PC-9 (cell line): Measurements from ENCODE around the gene MPC1. TPM values are rescaled to one million over a fixed set of nuclear protein-coding genes. Genes with fewer than 3 reads are reported as not detected.

Source experiments
- BruUV-seq: library from RNA; stranded (reverse); fragments of 400-500 nt; replicated peaks from 2 replicates; lab custom pipeline; 2021; lab: Mats Ljungman, UMichigan
- CTCF ChIA-PET: fragments of 300-600 bp; sonication (Branson Sonifier 250); formaldehyde crosslinking; loops from one replicate; lab custom pipeline; 2022; ENCODE audit warnings: antibody characterized with exemption; lab: Charles Lee
- POLR2A ChIA-PET: fragments of 300-600 bp; sonication (Branson Sonifier 250); formaldehyde crosslinking; loops from one replicate; lab custom pipeline; 2022; ENCODE audit warnings: antibody characterized with exemption; ENCODE audit not compliant: unreplicated experiment; lab: Charles Lee
- DNase-seq, 2 experiments: peaks; one replicate each; pipeline versions ENCODE4 v3.0.0 to v3.0.0-alpha.2; 2015 to 2022; ENCODE audit warnings: mixed read lengths in 1 of 2
- H2AFZ ChIP-seq: fragments of 200-600 bp; sonication (generic); 2 replicates; pipeline ENCODE4 v1.8.1; 2017; ENCODE audit warnings: antibody characterized with exemption
- H3F3A ChIP-seq: fragments of 200-600 bp; sonication (generic); 2 replicates; pipeline ENCODE4 v1.8.1; 2017; ENCODE audit warnings: antibody characterized with exemption, mild to moderate bottlenecking, low read depth; ENCODE audit not compliant: insufficient read depth
- H3K27ac ChIP-seq: fragments of 200-600 bp; sonication (generic); 2 replicates; pipeline ENCODE4 v1.6.1; 2016; ENCODE audit warnings: mixed run types
- H3K27me3 ChIP-seq: fragments of 200-600 bp; sonication (generic); 2 replicates; pipeline ENCODE4 v1.6.1; 2016; ENCODE audit warnings: low read depth, mixed run types; ENCODE audit not compliant: insufficient read depth
- H3K36me3 ChIP-seq: fragments of 200-600 bp; sonication (generic); 2 replicates; pipeline ENCODE4 v1.6.1; 2016; ENCODE audit warnings: low read depth, mixed run types
- H3K4me1 ChIP-seq: fragments of 200-600 bp; sonication (generic); replicated peaks from 2 replicates; pipeline ENCODE4 v1.6.1; 2016; ENCODE audit warnings: mixed run types; ENCODE audit not compliant: insufficient read depth
- H3K4me2 ChIP-seq: fragments of 200-600 bp; sonication (generic); 2 replicates; pipeline ENCODE4 v1.6.1; 2017; ENCODE audit warnings: mixed run types
- H3K4me3 ChIP-seq: fragments of 200-600 bp; sonication (generic); 2 replicates; pipeline ENCODE4 v1.6.1; 2016; ENCODE audit warnings: mixed run types
- H3K79me2 ChIP-seq: fragments of 200-600 bp; sonication (generic); 2 replicates; pipeline ENCODE4 v1.6.1; 2017; ENCODE audit warnings: low read depth, mixed run types
- H3K9me2 ChIP-seq: fragments of 200-600 bp; sonication (generic); 2 replicates; pipeline ENCODE4 v1.8.1; 2017; ENCODE audit warnings: mild to moderate bottlenecking; ENCODE audit not compliant: insufficient read depth
- H3K9me3 ChIP-seq: fragments of 200-600 bp; sonication (generic); 2 replicates; pipeline ENCODE4 v1.8.1; 2016; ENCODE audit warnings: low read depth; ENCODE audit not compliant: insufficient read depth
- H4K20me1 ChIP-seq: fragments of 200-600 bp; sonication (generic); 2 replicates; pipeline ENCODE4 v1.8.1; 2017; ENCODE audit not compliant: insufficient read depth
- EZH2 ChIP-seq: fragments of 200-600 bp; sonication (generic); IDR thresholded peaks from 2 replicates; pipeline ENCODE4 v1.8.0; 2017; ENCODE audit warnings: antibody characterized with exemption, low read depth
- intact Hi-C: fragments of 100-400 bp; cut with micrococcal nuclease; formaldehyde crosslinking; loops from one replicate; pipeline ENCODE4 v1.10.0; 2022; ENCODE audit not compliant: unreplicated experiment
- total RNA-seq: library from RNA; stranded (reverse); gene quantifications from 2 replicates; pipeline ENCODE4 v1.2.3, GENCODE V29; 2021
- TF ChIP-seq, protein P1 (sequence below): fragments of 200-600 bp; sonication (generic); conservative IDR thresholded peaks from 2 replicates; pipeline ENCODE4 v1.6.1; 2017; ENCODE audit warnings: mixed run types, antibody characterized with exemption, mild to moderate bottlenecking, moderate library complexity

Gene MPC1
- total RNA-seq, 1 experiment from 2014 or later: 13.3 TPM

DNA sequence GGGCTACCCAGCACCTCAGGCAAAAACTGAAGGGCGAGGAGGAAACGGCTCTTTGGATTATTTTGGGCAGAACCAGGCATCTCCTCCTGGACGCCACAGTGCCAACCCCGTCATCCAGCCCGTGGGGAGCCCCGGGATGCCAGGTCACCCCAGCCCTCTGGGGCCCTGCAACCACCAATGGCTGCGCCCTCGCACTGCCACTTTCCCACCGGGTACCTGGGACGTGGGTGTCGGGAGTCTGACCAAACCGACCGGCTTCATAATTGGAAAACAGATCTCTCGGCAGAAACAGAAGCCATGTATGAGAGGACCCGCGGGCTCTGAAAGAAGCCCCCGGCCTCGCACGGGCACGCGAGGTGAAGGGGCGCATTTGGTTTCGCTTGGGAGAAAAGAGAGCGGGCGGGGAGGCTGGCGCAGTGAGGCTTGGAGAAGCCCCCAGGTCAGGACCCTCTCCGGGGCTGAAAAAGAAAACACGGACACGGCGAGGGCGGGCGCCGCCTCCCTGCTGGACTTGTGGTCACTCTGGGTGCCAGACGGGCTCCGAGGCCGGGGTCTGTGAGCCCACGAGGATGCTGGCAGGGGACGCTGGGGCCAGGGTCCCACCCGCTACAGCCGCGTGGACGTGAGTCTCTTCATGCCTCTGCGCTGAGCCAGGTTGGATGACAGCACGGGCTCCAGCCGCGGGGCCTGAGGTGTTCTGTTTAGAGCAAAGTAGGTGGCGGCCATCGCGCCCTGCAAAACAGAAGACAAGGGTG, 29.6 kb upstream of the MPC1 start:
- no peaks in the 10 kb centered on the region for H3F3A ChIP-seq
- TF ChIP-seq, protein P1, sequence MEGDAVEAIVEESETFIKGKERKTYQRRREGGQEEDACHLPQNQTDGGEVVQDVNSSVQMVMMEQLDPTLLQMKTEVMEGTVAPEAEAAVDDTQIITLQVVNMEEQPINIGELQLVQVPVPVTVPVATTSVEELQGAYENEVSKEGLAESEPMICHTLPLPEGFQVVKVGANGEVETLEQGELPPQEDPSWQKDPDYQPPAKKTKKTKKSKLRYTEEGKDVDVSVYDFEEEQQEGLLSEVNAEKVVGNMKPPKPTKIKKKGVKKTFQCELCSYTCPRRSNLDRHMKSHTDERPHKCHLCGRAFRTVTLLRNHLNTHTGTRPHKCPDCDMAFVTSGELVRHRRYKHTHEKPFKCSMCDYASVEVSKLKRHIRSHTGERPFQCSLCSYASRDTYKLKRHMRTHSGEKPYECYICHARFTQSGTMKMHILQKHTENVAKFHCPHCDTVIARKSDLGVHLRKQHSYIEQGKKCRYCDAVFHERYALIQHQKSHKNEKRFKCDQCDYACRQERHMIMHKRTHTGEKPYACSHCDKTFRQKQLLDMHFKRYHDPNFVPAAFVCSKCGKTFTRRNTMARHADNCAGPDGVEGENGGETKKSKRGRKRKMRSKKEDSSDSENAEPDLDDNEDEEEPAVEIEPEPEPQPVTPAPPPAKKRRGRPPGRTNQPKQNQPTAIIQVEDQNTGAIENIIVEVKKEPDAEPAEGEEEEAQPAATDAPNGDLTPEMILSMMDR: no peak
- TF ChIP-seq EZH2: no peak
- CTCF ChIA-PET: no interaction called here
- peaks cover 3% of the 10 kb centered on the region; the same call in 1 of the 2 replicates for H4K20me1 ChIP-seq
- POLR2A ChIA-PET: no interaction called here
- no peaks in the 10 kb centered on the region for H3K36me3 ChIP-seq
- no TSS peak for BruUV-seq
- H3K9me3 ChIP-seq: no peaks in the 10 kb centered on the region
- no peaks in the 10 kb centered on the region for H3K79me2 ChIP-seq
- no peak overlapping the region for H3K4me3 ChIP-seq
- no peaks in the 10 kb centered on the region for H3K9me2 ChIP-seq
- H2AFZ ChIP-seq: no peak overlapping the region
- intact Hi-C loops: no loop called here
- no peak overlapping the region for H3K4me2 ChIP-seq
- no peaks in the 10 kb centered on the region for H3K27me3 ChIP-seq
- no peak overlapping the region for H3K27ac ChIP-seq
- no peaks in the 10 kb centered on the region for H3K4me1 ChIP-seq
- DNase-seq: no peak

DNA sequence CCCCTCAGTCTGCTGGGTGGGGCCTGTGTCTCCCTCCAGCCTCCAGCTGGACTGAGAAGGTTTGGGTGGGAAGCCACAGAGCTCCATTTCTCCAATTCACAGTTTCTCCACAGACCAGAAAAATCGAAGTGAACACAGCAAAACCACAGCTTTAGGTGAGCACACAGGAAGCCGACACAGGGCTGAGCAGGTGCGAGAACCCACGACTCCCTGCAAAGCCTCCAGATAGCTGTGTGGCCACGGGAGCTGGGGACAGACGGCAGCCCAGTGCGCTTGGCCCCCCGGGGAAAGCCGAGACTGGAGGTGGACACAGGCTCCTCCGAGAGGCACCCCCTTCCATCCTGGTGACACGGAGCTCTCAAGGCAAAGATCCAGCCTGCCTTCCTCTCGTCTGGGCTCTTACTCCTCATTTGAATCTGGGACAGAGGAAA, 29.0 kb upstream of the MPC1 start:
- H3K4me1 ChIP-seq: no peaks in the 10 kb centered on the region
- no peaks in the 10 kb centered on the region for H3F3A ChIP-seq
- no peak overlapping the region for H3K4me2 ChIP-seq
- H3K27ac ChIP-seq: no peak overlapping the region
- H3K9me3 ChIP-seq: no peaks in the 10 kb centered on the region
- H3K4me3 ChIP-seq: no peak overlapping the region
- BruUV-seq: no TSS peak
- DNase-seq: no peak
- no peak overlapping the region for H2AFZ ChIP-seq
- intact Hi-C loops: no loop called here
- POLR2A ChIA-PET: no interaction called here
- H3K9me2 ChIP-seq: no peaks in the 10 kb centered on the region
- CTCF ChIA-PET: no interaction called here
- no peak for TF ChIP-seq EZH2
- TF ChIP-seq, protein P1: no peak
- H4K20me1 ChIP-seq: peaks cover 3% of the 10 kb centered on the region; the same call in 1 of the 2 replicates
- H3K27me3 ChIP-seq: no peaks in the 10 kb centered on the region
- no peaks in the 10 kb centered on the region for H3K36me3 ChIP-seq
- H3K79me2 ChIP-seq: no peaks in the 10 kb centered on the region

DNA sequence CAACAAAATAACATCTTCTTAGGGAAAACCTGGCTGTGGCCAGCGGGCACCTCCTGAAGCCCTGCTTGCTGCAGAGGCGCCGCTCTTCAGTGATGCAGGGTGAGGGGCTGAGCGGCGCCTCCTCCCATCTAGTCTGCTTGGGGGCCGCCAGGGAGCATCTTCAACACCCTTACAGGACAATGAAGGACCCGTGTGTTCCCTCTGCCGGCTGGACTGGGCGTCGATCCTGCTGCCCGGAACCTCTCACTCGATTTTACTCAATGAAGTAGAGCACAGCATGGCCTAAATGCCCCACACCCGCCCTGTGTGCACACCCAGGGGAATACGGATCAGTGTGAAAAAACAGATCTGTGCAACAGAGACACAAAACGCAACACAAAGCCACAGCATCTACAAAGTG, 28.5 kb upstream of the MPC1 start:
- H3K4me2 ChIP-seq: no peak overlapping the region
- H3F3A ChIP-seq: no peaks in the 10 kb centered on the region
- no TSS peak for BruUV-seq
- intact Hi-C loops: no loop called here
- no peak for DNase-seq
- H2AFZ ChIP-seq: no peak overlapping the region
- no peaks in the 10 kb centered on the region for H3K27me3 ChIP-seq
- no peaks in the 10 kb centered on the region for H3K4me1 ChIP-seq
- H3K9me3 ChIP-seq: no peaks in the 10 kb centered on the region
- no peak overlapping the region for H3K27ac ChIP-seq
- ChIA-PET CTCF (no interaction called here), POLR2A (no interaction called here)
- H3K36me3 ChIP-seq: no peaks in the 10 kb centered on the region
- H3K4me3 ChIP-seq: no peak overlapping the region
- peaks cover 3% of the 10 kb centered on the region; the same call in 1 of the 2 replicates for H4K20me1 ChIP-seq
- no peaks in the 10 kb centered on the region for H3K9me2 ChIP-seq
- TF ChIP-seq, protein P1: no peak
- no peaks in the 10 kb centered on the region for H3K79me2 ChIP-seq
